ENCODE measurements around the gene BNC2. TPM values are rescaled to one million over a fixed set of nuclear protein-coding genes. Genes with fewer than 3 reads are reported as not detected.
A peak's percentile ranks its signal among the peaks of the same experiment; 100 is the strongest.

BNC2 gene
- total and polyA plus RNA-seq, 2 of the 13 experiments (the other 11 are each of a cell fraction or from before 2014, with no cell fraction given): not detected

DNA sequence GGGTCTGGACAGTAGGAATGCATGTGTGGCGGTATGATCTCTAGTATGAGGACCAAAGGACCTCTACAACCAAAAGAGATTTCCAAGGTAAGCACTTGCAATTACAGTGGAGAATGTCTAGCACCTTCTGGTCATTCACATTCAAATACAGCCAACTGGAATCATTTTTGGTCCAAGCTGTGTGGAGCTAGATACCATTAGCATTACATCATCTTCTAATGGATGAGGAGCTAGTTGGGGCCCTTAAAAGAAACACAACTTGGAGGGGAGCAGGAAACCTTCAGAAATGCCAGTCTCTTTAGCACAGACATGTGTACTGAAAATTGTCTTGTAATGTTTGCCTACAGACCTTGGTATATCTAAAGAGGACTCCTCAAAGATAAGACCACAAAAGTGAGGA, 244.7 kb downstream of the BNC2 start:
- no peak overlapping the region for H3K27ac ChIP-seq (ENCODE audit: extremely low read length, insufficient read depth, low read length)
- no TSS peak for BruUV-seq (replicated peaks)
- DNase-seq (ENCODE audit: low spot score) (no peak), FAIRE-seq (no peak), ATAC-seq (no peak)
- H3K9ac ChIP-seq (ENCODE audit: insufficient read depth, low read depth, low read length): no peak overlapping the region
- H3K4me2 ChIP-seq (ENCODE audit: low read depth, low read length): no peak overlapping the region
- no peaks in the 10 kb centered on the region for H3K79me2 ChIP-seq (ENCODE audit: insufficient read depth, low read length)
- no peak overlapping the region for H2AFZ ChIP-seq (ENCODE audit: low read length)
- no peaks in the 10 kb centered on the region for H3K9me3 ChIP-seq (ENCODE audit: low read length)
- ChIA-PET CTCF (ENCODE audit: low intra/inter-chr PET ratio, low total read pairs) (no interaction called here), POLR2A (no interaction called here)
- H3K4me3 ChIP-seq (replicated peaks in 1 of 3; ENCODE audit: insufficient read depth in 1 of 3, low read depth in 2 of 3, low read length in 3 of 3): no peak overlapping the region
- no peak for TF ChIP-seq PCBP1 (IDR thresholded peaks at IDR 0.05; ENCODE audit: borderline replicate concordance, low read depth, low read length)
- TF ChIP-seq, protein P1, sequence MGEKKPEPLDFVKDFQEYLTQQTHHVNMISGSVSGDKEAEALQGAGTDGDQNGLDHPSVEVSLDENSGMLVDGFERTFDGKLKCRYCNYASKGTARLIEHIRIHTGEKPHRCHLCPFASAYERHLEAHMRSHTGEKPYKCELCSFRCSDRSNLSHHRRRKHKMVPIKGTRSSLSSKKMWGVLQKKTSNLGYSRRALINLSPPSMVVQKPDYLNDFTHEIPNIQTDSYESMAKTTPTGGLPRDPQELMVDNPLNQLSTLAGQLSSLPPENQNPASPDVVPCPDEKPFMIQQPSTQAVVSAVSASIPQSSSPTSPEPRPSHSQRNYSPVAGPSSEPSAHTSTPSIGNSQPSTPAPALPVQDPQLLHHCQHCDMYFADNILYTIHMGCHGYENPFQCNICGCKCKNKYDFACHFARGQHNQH (CRISPR knock-in tag; IDR thresholded peaks at IDR 0.05): no peak
- no peak for TF ChIP-seq ZNF468 (CRISPR knock-in tag; IDR thresholded peaks at IDR 0.05)
- no peak for TF ChIP-seq TOE1 (CRISPR knock-in tag; IDR thresholded peaks at IDR 0.05)
- TF ChIP-seq SOX13 (IDR thresholded peaks at IDR 0.05): no peak
- TF ChIP-seq SOX13 (CRISPR knock-in tag; conservative IDR thresholded peaks at IDR 0.05 in 1 of 2, IDR thresholded peaks at IDR 0.05 in 1 of 2): no peak
- TF ChIP-seq HMG20A (CRISPR knock-in tag; IDR thresholded peaks at IDR 0.05; ENCODE audit: borderline replicate concordance): no peak
- 0 out of 2 replicates have a peak, but pooled peaks have one; percentile 33 for TF ChIP-seq ATF7 (IDR thresholded peaks at IDR 0.05)
- TF ChIP-seq ATF7 (CRISPR knock-in tag; IDR thresholded peaks at IDR 0.05): no peak
- in situ Hi-C loops (cut with HindIII; ENCODE audit: extremely low pct_ligation_motif_present, low pct_unique_long_range_greater_than_20kb): no loop called here
- H3K4me1 ChIP-seq (ENCODE audit: insufficient read depth, low read length): no peaks in the 10 kb centered on the region
- intact Hi-C loops (cut with micrococcal nuclease; ENCODE audit: unreplicated experiment): no loop called here
- no peaks in the 10 kb centered on the region for H3K36me3 ChIP-seq (replicated peaks in 1 of 2; ENCODE audit: control insufficient read depth in 1 of 2, insufficient read depth in 2 of 2, low read length in 2 of 2)
- H3K27me3 ChIP-seq (ENCODE audit: control insufficient read depth in 1 of 2, insufficient read depth in 2 of 2, low read length in 2 of 2): peaks cover 0 to 33% of the 10 kb centered on the region in 2 experiments; a peak in 3 of 5 replicates
- H4K20me1 ChIP-seq (ENCODE audit: insufficient read depth, low read length): no peaks in the 10 kb centered on the region
- 17% methylated on average over 1 of the region's 1 CpG for WGBS (ENCODE audit: low lambda C conversion rate)

DNA sequence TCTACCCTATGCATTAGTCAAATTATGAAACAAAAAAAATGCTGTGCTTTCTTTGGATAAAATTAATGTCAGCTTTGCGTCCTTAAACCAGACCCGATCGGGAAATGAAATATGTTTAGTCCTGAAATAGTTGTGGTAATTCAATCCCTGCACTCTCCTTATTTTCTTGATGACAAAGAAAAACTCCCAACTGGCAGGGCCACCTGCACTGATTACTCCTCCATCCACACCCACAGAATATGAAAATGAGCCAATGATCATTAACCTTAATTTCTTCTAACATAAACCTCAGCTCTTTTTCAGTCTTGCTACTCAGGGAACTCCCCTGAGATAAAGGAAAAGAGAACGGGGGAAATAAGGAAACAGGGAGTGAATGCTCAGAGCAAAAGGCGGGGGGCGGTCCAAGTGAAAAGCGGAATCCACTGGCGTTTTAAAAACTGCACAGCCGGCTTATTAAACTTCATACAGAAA, 245.3 kb downstream of the BNC2 start:
- ChIA-PET CTCF (ENCODE audit: low intra/inter-chr PET ratio, low total read pairs) (no interaction called here), POLR2A (no interaction called here)
- no peaks in the 10 kb centered on the region for H3K9me3 ChIP-seq (ENCODE audit: low read length)
- 24% methylated on average over 9 of the region's 9 CpGs for WGBS (ENCODE audit: low lambda C conversion rate)
- intact Hi-C loops (cut with micrococcal nuclease; ENCODE audit: unreplicated experiment) (no loop called here), in situ Hi-C loops (cut with HindIII; ENCODE audit: extremely low pct_ligation_motif_present, low pct_unique_long_range_greater_than_20kb) (no loop called here)
- H3K9ac ChIP-seq (ENCODE audit: insufficient read depth, low read depth, low read length): no peak overlapping the region
- peaks cover 0 to 33% of the 10 kb centered on the region in 2 experiments; a peak in 3 of 5 replicates for H3K27me3 ChIP-seq (ENCODE audit: control insufficient read depth in 1 of 2, insufficient read depth in 2 of 2, low read length in 2 of 2)
- H3K4me1 ChIP-seq (ENCODE audit: insufficient read depth, low read length): no peaks in the 10 kb centered on the region
- ATAC-seq: no peak
- no peaks in the 10 kb centered on the region for H4K20me1 ChIP-seq (ENCODE audit: insufficient read depth, low read length)
- BruUV-seq (replicated peaks): no TSS peak
- no peak for FAIRE-seq
- no peak overlapping the region for H3K4me3 ChIP-seq (replicated peaks in 1 of 3; ENCODE audit: insufficient read depth in 1 of 3, low read depth in 2 of 3, low read length in 3 of 3)
- H2AFZ ChIP-seq (ENCODE audit: low read length): no peak overlapping the region
- no peak for DNase-seq (ENCODE audit: low spot score)
- H3K4me2 ChIP-seq (ENCODE audit: low read depth, low read length): no peak overlapping the region
- H3K79me2 ChIP-seq (ENCODE audit: insufficient read depth, low read length): no peaks in the 10 kb centered on the region
- H3K27ac ChIP-seq (ENCODE audit: extremely low read length, insufficient read depth, low read length): no peak overlapping the region
- H3K36me3 ChIP-seq (replicated peaks in 1 of 2; ENCODE audit: control insufficient read depth in 1 of 2, insufficient read depth in 2 of 2, low read length in 2 of 2): no peaks in the 10 kb centered on the region
- TF ChIP-seq, protein P2, sequence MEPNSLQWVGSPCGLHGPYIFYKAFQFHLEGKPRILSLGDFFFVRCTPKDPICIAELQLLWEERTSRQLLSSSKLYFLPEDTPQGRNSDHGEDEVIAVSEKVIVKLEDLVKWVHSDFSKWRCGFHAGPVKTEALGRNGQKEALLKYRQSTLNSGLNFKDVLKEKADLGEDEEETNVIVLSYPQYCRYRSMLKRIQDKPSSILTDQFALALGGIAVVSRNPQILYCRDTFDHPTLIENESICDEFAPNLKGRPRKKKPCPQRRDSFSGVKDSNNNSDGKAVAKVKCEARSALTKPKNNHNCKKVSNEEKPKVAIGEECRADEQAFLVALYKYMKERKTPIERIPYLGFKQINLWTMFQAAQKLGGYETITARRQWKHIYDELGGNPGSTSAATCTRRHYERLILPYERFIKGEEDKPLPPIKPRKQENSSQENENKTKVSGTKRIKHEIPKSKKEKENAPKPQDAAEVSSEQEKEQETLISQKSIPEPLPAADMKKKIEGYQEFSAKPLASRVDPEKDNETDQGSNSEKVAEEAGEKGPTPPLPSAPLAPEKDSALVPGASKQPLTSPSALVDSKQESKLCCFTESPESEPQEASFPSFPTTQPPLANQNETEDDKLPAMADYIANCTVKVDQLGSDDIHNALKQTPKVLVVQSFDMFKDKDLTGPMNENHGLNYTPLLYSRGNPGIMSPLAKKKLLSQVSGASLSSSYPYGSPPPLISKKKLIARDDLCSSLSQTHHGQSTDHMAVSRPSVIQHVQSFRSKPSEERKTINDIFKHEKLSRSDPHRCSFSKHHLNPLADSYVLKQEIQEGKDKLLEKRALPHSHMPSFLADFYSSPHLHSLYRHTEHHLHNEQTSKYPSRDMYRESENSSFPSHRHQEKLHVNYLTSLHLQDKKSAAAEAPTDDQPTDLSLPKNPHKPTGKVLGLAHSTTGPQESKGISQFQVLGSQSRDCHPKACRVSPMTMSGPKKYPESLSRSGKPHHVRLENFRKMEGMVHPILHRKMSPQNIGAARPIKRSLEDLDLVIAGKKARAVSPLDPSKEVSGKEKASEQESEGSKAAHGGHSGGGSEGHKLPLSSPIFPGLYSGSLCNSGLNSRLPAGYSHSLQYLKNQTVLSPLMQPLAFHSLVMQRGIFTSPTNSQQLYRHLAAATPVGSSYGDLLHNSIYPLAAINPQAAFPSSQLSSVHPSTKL (CRISPR knock-in tag; IDR thresholded peaks at IDR 0.05): no peak
- TF ChIP-seq ZNF251 (CRISPR knock-in tag; IDR thresholded peaks at IDR 0.05): no peak
- TF ChIP-seq CBX1 (IDR thresholded peaks at IDR 0.05; ENCODE audit: low read depth): no peak
- no peak for TF ChIP-seq WIZ (CRISPR knock-in tag; IDR thresholded peaks at IDR 0.05)
